HG02938 (cell line): Measurements from ENCODE around the gene PLCL1.

ENCODE experiments used
- ATAC-seq: cut with Tn5 transposase; IDR thresholded peaks from one replicate; pipeline ENCODE4 v1.9.1; 2021; ENCODE audit warnings: mild to moderate bottlenecking, moderate library complexity; ENCODE audit not compliant: unreplicated experiment

Gene PLCL1

DNA sequence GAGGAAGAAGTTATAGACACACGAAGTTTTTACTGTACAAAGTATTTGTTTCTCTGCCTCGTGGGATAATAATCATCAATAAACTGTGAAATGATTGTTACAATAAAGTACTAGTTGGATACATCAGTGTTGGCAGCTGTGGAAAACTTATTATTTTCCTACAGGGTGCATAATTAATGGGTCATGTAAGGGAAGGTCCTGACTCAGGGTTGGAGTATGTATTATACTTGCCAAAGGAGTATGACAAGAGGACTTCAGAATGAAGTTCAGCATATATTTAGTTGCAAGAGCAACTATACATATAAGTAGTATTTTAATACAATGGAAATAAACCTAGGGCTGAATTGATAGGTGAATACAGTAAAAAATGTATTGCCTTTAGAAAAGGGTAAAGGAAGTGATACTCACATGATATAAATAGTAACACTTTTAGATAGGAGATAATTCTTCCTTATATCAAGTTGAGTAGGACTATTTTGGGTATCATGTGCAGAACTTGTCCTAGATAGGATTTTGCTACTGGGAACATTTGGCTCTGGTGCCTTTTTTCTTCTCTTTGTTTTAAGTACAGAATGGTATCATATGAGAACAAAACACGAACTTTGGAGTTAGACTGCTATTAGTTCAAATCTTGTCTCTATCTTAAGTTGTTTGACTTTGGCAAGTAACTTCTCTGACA lies 79.1 kb downstream of the PLCL1 start:
- no peak for ATAC-seq

DNA sequence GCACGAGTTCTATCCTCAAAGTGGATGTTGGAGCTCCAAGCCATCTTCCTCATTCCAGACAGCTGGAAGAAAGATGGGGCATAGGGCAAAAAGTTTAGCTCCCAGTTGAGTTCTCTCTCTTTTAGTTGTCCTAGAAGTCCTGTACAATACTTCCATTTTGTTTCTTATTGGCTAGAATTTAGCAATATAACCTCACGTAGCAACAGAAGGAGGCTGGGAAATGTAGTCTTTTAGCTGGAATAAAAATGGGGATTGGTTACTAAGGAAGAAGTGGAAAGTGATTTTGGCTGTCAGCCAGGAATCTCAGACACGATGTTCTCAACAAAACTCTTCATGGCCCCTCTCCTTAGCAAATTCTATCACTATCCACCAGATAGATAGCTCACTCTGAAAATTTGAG lies 79.9 kb downstream of the PLCL1 start:
- ATAC-seq, result no peak

DNA sequence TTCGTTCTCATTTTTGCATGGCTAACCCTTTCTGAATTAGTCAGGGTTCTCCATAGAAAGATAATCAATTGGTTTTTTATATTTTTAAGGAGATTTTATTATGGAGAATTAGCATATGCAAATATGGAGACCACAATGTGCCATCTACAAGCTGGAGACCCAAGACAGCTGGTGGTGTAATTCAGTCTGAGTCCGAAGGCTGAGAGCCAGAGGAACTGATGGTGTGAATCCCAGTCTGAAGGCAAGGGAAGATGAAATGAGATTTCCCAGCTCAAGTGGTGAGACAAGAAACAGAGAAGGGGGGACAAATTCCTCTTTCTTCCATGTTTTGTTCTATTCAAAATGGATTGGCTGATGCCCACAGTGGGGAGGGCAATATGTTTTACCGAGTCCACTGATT lies 80.7 kb downstream of the PLCL1 start:
- ATAC-seq, result no peak

DNA sequence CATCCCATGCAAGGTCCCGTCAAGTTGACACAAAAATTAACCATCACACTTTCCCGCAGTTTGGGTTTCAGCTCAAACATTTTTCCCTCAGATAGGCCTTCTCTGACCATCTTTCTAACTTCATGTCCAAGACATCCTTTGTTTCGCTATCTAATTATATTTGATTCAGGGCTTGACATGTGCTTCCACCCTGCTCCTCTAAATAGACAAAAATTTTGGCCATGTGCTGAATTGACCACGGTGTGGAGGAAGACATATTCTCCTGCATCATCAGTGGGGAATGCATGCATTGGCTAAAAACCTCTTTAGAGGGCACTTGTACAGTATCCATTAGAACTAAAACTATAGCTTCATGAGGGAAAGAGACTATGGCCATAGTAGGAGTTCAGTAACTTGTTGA lies 81.2 kb downstream of the PLCL1 start:
- no peak for ATAC-seq

DNA sequence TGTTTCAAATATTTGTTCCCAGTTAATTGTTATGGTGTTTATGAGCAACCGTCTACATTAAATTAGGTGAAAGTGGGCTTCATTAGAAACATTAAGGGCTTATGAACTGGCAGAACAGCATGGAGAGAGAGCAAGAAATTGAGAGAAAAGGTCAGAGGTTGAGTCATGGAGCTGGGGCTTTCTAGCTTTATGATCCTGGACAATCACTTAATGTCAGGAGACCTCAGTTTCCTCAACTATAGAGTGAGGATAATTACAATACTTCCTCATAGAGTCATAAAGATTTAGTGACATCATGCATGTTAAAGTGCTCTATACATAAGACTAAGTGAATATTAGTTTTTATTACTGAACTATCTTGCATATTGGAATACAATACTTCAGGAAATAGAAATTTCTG lies 83.9 kb downstream of the PLCL1 start:
- ATAC-seq, result no peak

DNA sequence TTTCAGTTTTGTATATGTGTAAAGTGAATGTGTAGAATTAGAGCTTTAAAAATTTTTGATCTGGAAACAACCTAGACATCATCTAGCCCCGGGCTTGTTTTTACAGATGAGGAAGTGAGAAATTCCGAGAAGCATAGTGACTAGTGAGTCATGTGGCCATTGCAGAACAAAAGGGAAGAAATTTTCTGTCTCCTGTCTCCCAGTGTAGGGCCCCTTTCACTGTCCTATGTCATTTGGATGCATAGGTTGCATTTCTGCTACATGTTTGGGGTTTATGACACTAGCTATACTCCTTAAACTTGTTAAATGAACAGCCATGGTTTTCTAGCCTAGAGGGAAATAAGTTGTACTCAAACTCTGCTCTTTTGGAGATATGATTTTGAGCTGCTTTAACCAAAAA lies 84.6 kb downstream of the PLCL1 start:
- ATAC-seq, result peak; percentile 100

DNA sequence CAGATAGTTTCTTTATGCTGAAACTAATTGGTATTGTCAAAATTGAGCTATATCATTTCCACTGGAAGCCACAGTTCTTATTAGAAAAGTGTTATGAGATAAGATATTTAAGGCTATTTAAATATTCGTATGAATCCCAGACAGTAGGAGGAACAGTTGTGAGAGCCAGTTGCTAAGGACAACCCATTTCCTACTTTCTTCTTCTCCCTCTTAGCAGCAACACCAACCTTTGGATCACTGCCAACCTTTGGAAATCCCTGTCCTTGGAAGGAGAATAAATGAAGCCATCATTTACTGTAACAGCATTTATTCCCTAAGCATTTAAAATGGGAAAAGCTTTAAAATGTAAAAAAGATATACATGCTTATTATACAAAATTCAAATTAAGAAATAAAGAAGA lies 85.8 kb downstream of the PLCL1 start:
- ATAC-seq, result no peak

DNA sequence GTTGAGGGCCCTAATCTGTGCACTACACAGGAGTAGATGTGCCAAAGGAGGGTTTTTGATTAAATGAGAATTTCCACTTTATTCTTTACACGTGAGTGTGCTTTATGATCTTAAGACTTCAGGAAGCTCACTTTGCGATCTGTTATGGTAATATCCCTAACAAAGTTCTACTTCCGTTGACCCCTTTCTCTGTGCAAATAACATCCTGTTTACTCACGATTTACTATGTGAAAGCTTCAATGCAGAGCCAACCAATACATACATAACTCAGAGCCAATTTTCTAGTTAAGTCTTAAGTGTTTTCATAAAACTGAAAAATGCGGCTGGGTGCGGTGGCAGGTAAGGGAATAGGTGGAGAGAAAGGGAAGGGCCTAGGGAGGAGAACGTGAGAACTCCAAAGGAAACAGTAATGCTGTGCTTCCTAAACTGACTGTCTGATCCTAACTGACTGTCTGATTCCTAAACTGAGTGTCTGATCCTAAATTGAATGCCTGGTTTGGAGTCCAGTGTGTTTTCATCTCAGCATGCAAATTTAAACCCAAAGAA lies 87.6 kb downstream of the PLCL1 start:
- no peak for ATAC-seq

DNA sequence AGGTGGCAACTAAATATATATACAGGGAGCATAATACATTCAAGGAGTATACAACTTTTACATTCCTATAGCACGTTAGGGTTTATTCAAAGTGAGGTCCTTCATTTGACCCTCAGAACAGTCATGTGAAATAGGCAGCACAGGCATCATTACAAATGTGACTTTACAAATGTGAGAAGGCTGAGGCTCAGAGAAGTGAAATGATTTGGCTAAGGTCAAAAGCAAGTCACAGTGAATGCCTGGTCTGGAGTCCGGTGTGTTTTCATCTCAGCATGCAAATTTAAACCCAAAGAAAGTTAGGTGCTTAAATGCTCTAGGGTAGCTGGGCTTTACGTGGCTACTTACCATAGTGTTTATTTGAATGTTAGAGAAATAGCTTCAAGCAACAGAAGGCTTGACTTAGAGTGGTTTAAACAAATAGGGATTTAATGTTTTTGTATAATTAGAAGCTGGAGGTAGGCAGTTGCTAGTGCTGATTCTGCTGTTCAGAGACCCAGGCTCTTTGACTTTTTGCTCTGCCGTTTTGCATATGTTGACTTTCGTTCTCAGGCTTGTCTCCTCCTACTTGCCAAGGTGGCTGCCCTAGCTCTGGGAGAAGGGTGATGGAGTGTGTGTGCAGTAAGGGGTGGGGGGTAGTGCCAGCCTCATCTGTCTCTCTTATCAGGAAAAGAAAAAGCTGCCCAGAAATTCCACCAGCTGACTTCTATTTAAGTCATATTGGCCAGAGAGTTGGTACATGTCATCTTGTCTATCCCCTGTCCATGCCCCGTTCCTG lies 89.2 kb downstream of the PLCL1 start:
- no peak for ATAC-seq

DNA sequence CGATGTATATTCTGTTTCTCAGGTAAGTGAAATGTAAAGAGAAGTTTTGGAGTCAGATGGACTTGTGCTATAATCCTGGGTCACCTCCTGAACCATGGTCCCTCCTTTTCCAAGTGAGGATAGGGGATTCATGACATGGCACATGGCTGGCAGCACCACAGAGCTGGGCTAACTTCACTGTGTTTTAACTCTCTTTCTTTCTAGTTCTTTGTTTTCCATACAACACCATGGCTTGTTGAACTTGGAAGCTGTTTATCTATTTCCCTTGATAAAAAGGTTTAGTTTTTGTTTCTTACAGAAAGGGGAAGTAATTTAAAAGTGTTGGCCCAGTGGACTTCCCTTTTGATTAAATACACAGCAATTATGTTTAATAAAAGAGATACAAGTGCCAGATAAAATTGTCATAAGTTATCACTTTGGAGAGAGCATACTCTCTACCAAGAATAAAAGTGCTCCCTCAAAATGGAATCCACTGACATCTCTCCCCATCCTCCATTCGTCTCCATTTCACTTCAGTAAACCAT lies 90.4 kb downstream of the PLCL1 start:
- no peak for ATAC-seq

DNA sequence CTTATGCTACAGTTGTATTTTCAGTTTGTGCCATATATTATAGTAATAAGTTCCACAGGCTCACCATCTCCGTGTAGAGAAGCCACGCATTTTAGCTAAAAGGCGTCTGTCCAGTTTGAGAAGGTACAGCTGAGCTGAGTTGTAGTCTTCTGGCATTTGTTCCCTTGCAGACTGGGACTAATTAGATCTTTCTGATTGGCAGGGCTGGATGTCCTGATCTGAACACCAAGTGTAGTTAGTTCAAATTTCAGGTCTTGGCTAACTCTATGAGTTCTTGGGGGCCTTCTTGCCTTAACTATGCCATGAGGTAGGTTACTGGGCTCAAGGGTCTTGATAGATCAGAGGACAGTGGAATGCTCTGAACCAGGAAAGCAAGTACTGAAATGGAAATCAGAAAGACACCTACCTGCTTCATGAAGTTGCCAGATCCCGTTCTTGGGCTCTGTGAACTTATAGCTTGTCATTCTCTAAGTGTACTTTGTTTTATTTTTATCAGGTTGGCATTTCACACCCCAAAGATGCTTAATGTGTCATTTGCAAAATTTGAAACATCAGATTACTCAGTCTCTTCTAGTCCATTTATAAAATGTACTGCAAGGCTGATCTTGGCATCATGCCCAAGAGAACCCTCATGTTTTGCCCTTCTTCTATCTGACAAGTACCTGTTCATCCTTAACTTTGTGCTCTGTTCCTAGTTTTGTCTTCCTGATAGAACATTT lies 93.7 kb downstream of the PLCL1 start:
- no peak for ATAC-seq

DNA sequence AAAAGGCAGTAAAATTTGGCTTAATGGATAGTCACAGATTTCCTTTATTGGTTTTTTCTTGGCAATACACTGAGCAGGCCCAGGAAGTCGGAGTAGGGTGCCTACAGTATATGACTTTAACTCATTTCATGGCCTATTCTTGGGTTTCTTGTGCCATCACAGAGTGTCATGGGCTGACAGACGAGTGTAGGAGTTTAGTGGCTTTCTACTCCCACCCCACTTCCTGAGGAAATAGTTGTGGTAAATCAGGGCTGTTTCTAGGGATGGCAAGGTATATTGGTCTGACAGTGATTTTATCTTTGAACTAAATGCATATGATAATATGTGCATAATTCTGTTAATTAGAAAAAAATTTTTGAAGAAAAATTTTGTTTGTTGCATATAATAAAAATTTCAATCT lies 100.1 kb downstream of the PLCL1 start:
- ATAC-seq, result no peak

DNA sequence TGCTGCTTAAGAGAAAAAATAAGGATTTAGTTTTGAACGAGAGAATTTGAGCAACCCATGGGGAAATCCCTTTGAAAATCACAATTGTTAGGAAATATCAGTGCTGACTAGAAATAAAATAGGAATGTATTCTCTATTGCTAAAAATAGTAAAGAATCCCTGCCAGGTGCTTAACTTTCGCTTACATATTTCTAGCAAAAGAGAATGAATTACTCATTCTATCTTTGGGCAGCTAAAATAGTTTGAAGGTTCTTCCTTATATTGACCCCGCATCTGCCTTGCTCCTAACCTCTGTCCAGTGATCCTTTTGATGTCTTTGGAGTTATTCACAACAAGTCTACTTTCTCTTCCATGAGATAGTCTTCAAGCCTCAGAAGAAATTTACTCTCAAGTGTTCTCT lies 103.8 kb downstream of the PLCL1 start:
- ATAC-seq, result no peak

DNA sequence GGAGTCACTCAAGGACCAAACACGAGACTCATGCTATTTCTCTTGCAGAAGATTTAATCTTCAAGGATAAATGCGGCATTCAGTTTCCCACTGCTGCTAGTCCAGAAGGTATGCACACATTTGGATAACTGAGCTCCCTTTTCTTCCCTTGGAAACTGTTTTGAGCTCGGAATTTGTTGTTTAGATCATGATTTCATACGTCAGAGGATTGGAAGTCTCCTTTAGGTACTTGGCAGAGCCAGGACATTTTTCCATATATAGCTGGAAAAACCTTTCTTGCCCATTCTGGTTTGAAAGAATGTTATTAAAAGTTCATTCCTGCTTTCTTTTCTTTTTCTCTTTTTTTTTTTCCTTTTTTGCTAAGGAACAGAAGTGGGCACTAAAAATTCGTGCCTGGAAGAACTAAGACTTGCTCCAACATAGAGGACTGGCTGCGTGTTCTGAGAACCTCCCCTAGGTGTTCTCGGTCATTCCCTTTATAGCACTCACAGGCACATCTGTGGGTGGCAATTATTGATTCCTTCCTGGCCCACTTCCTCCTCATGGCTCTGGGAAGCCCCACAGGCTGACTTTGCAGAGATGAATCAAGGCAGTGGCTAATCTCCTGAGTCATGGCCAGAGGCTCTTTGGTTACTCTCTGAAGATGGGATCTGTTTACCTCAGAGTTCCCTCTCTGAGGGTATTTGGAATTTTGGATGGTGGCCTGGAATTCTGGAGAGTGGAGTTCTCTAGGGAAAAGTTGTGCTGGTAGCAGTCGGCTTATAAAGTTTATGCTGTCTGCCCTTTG lies 104.8 kb downstream of the PLCL1 start:
- ATAC-seq, result no peak

DNA sequence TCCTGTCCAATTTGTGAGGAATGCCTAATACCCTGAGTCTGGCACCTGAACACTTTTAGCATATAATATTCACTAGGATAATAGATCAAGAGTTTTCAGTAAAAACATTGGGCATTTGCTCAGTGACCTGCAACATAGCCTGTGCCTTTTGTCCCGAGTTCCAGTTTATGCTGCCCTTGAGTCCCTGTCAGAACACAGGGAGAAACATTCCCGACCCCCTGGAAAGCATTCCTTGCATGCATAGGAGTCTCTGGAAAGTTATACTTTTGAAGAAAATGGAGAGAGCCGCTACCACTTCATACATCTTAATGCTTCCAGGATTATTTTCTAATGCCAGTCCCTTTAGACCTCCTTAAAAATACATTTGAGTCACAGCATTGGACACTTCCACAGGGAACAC lies 107.3 kb downstream of the PLCL1 start:
- no peak for ATAC-seq

DNA sequence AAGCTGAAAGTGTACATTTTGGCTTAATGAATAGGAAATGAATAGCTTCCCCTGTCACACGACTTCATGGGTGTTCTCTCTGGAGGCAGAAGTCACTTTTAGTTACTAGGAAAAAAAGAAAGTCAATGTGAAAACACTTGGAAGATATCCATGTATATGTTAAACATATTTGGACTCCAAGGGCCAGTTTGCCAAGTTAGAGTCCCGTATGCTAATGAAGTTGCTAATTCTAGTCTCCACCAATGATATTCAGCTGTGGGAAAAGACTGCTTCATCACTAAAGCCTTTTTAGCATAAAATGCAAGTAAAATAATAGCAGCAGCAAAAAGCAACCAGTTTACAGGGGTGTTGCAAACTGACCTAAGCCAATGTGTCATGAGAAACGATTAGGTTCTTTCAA lies 108.7 kb downstream of the PLCL1 start:
- ATAC-seq, result no peak

DNA sequence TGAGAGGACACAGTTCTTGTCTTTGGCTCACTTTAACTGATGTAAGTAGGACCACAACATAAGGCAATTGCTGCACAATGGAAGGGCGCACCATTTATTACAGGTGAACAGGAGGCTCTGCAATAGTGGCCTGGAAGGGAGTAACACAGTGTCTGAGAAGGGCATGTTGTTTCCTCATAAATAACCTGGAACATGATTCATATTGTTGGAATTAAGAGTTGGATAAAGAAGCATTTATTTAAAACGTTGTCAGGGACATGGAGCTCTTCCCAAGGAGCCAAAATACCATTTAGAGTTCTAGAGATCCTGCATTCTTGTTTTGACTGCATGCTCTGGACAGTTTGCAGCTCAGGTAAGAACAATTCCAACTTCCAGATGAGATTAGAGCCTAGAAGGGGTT lies 110.4 kb downstream of the PLCL1 start:
- no peak for ATAC-seq

DNA sequence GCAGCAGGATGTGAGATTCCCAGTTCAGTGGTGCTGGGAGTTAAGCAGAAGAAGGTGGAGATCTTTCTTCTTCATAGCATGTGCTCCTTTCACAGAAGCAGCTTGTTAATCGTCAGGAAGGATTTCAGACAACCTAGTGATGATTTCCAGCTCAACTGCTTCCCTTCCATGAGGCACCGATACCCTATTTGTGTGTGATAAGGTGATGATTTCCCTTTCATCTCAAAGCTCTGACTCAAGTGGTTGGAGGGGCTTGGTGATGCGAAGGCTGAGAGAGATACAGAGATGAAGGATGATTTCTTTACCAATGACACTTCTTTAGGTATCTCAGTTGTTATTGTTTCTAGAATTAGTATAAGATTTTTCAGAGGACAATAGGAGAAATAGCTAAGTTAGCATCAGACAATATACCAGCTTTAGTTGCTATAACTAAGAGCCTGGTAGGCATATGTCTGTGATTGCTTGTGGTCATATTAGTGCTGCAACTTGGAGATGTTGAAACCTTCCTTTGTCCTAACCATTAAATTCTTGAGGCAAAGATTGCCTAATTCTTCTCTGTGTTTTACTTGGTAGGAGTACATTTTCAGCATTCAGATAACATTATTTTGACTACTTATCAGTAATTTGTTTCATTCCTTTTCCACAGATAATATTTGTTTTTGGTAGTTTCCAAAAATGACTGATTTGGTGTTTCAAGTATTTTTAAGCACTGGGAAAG lies 111.3 kb downstream of the PLCL1 start:
- no peak for ATAC-seq

DNA sequence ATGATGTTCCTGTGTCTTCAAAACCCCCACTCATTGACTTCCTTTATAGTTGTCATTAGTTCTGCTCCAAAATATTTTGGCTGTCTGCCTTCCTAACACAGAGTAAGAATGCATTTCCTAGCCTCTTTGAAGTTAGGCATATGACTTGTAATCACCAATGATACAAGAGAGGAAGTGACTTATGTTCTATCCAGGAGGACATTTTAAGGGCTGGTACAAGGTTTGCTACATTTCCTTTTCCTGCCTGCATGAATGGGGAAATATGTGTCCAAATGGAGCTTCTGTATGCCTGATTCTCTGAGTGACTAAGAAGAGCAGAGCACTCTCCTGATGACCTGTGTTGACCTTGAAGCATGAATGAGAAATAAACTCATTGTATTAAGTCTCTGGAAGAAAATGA lies 115.1 kb downstream of the PLCL1 start:
- no peak for ATAC-seq

DNA sequence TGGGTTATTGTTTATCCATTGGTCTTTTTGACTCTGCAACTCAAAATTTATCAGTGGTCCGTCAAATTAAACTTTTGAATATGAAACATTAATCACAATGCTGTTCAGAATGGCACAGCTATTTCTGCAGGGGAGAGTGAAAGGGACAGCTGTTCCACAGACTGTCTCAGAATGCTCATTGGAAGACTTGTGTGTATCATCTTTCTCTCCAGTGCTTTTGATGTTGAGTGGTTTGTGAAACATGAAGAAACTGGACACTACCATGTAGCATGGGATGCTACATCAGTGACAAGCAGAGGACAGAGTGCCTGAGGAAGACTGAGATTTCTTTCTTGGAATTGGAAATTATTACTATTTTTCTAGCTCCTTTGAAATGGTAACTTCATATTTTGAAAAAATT lies 115.7 kb downstream of the PLCL1 start:
- no peak for ATAC-seq
